Left renal pelvis (tissue), 4 donors: Measurements from ENCODE around the gene IRF7. TPM values are rescaled to one million over a fixed set of nuclear protein-coding genes. Genes with fewer than 3 reads are reported as not detected.

Source experiments
- DNase-seq, 4 donors: peaks; one replicate each; pipeline ENCODE4 v3.0.0-alpha.2; 2013; ENCODE audit warnings: low read depth in 4 of 4, low spot score in 3 of 4
- polyA plus RNA-seq, 4 donors: library from polyadenylated mRNA; unstranded; fragments of 120-200 nt; gene quantifications; one replicate each; pipeline ENCODE4 v1.2.1, GENCODE V29; 2013; ENCODE audit not compliant: insufficient read length in 4 of 4

IRF7 gene
- polyA plus RNA-seq, 4 donors = 4.6 to 14.7 (median 8.5) TPM

DNA sequence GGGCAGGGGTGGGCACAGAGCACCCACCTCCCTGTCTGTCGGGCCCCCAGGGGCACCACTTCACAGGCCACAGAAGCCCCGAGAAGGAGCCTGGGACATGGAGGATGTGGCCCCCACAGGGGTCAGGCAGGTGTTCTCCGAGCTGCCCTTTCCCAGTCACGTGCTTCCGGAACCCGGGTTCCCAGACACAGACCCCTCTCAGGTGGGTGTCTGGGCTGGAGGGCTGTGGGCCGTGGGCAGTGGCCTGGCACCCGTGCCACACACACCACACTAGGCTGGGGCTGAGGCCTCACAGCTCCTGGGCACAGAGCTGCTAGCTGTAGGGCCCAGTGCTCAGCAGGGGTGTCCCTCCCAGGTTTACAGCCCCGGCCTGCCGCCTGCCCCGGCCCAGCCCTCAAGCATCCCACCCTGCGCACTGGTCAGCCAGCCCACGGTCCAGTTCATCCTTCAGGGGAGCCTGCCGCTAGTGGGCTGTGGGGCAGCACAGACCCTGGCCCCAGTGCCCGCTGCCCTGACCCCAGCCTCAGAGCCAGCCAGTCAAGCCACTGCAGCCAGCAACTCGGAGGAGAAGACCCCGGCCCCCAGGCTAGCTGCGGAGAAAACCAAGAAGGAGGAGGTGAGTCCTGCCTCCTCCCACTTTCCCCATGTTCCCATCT, 5.5 kb downstream of the IRF7 start:
- DNase-seq = no peak

DNA sequence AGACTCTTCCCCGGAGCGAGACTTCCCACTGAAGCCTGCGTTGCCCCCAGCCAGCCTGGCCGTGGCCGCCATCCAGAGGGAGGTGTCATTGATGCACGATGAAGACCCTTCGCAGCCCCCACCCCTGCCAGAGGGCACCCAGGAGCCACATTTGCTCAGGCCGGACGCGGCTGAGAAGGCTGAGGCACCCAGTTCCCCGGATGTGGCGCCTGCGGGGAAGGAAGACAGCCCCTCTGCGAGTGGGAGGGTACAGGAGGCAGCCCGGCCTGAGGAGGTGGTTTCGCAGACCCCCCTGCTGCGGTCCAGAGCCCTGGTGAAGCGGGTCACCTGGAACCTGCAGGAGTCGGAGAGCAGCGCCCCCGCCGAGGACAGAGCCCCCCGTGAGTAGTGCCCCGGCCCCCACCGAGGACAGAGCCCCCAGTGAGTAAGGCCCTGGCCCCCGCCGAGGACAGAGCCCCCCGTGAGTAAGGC, 6.4 kb downstream of the IRF7 start:
- DNase-seq = no peak

DNA sequence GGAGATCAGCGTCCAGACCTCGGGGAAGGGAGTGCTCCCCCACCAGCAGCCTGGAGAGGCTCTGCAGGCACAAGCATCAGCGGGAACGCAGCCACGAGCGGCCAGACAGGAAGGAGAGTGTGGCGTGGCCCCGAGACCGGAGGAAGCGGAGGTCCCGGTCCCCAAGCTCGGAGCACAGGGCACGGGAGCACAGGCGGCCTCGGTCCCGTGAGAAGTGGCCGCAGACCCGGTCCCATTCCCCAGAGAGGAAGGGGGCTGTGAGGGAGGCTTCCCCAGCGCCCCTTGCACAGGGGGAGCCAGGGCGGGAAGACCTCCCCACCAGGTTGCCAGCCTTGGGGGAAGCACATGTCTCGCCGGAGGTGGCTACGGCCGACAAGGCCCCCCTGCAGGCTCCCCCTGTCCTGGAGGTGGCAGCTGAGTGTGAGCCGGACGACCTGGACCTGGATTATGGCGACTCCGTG, 6.9 kb downstream of the IRF7 start:
- no peak for DNase-seq

DNA sequence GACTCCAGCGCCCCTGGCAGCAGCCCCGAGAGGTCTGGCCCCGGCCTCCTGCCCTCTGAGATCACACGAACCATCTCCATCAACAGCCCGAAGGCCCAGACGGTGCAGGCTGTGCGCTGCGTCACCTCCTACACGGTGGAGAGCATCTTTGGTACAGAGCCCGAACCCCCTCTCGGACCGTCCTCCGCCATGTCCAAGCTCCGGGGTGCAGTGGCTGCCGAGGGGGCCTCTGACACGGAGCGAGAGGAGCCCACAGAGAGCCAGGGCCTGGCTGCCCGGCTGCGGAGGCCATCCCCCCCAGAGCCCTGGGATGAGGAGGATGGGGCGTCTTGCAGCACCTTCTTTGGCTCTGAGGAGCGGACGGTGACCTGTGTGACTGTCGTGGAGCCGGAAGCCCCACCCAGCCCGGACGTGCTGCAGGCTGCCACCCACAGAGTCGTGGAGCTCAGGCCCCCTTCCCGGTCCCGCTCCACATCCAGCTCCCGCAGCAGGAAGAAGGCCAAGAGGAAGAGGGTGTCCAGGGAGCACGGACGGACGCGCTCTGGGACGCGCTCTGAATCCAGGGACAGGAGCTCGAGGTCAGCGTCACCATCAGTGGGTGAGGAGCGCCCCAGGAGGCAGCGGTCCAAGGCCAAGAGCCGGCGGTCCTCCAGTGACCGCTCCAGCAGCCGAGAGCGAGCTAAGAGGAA, 7.6 kb downstream of the IRF7 start:
- no peak for DNase-seq

DNA sequence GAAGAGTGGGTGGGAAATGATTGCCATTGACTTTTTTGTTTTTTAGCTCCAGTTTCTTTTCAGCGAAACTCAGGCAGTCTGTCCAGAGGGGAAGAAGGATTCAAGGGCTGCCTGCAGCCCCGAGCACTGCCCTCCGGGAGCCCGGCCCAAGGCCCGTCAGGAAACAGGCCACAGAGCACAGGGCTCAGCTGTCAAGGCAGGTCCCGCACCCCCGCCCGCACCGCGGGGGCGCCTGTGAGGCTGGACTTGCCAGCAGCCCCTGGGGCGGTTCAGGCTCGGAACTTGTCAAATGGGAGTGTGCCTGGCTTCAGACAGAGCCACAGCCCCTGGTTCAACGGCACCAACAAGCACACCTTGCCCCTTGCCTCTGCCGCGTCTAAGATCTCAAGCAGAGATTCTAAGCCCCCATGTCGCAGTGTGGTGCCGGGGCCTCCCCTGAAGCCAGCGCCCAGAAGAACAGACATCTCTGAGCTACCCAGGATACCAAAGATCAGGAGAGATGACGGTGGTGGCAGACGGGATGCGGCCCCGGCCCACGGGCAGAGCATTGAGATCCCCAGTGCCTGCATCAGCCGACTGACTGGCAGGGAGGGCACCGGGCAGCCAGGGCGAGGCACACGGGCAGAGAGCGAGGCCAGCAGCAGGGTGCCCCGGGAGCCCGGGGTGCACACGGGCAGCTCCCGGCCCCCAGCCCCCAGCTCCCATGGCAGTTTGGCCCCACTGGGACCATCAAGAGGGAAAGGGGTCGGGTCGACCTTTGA, 8.6 kb downstream of the IRF7 start:
- DNase-seq = no peak

DNA sequence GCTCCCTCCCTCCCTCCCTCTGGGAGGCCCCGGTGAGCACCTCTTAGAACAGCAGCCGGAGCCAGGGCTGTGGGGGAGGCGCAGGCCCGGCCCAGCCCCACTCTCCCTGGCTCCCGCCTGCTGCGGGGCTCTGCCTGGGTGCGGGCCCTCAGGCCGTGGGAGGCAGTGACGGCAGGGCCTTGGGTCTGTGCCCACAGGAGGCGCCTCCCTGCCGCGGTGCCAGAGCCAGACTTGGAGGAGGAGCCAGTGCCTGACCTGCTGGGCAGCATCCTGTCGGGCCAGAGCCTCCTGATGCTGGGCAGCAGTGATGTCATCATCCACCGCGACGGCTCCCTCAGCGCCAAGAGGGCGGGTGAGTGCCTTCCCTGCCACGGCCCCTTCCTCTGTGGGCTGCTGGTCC, 9.5 kb downstream of the IRF7 start:
- DNase-seq = no peak

DNA sequence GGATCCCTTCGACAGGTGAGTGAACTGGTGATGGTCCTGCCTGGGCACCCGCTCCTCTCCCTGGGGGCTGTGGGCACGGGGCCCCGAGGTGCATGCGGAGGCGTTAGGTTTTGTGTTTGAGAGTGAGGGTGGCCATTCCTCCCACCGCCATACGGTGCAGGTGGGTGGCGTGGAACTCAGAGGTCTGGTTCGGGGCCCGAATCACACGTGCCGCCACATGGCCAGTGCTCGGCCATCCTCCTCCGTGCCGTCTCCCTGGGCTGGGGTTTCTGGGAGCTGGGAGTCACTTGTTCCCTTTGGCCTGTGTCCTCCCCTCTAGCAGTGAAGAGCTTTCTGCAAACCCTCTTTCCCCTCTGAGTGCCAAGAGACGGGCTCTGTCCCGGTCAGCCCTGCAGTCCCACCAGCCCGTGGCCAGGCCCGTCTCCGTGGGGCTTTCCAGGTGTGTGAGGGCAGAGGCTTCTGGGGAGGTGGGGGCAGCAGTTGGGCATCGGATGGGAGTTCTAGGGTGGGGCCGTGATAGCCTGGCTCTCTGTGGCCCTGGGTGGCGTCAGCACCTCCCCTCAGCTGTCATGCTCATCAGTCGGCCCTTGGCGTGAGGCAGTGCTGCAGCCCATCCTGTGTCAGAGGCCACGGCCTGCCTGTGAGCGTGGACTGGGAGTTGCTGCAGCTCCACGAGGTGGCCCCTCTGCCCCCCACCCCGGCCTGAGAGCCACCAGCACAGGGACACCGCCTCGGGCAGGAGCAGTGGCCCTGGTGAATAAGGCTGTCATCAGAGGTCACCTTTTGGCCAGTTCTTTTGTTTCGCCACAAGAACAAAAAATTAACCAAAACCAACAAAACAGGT, 10.2 kb downstream of the IRF7 start:
- no peak for DNase-seq

DNA sequence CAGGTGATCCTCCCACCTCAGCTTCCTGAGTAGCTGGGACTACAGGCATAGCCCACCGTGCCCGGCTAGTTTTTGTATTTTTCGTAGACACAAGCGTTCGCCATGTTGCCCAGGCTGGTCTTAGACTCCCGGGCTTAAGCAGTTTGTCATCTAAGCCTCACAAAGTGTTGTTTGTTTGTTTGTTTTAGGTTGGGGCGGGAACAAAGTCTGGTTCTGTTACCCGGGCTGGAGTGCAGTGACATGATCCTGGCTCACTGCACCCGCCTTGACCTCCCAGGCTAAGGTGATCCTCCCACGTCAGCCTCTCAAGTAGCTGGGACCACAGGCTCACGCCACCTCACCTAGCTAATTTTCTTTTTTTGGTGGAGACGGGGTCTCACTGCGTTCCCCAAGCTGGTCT, 12.6 kb downstream of the IRF7 start:
- no peak for DNase-seq

DNA sequence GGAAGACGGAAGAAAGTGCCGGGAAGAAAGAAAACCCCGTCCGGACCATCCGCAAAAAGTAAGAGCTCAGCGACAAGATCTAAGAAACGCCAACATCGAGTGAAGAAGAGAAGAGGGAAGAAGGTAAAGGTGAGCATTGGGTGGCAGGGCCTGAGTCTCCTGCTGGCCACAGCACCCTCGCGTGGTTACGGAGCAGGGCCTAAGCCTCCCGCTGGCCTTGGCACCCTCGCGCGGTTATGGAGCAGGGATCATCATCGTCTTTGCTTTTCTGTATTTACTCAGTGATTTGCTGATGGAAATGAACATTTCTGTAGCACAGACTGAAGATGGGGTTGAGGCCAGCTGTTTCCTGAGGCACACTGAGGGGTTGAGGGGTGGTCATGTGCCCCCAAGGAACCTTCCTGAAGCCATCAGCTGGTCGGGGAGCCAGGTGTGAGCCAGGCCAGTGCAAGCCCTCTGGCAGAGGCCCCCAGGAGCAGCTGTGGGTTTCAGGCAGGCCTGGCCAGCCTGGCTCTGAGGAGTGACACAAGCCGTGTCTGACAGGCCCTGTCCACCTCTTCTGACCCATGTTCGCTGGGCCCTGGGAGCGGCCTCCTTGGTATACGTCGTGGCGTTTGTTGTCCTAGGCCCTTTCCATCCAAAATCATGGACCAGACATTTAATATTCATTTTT, 14.0 kb downstream of the IRF7 start:
- DNase-seq = no peak

DNA sequence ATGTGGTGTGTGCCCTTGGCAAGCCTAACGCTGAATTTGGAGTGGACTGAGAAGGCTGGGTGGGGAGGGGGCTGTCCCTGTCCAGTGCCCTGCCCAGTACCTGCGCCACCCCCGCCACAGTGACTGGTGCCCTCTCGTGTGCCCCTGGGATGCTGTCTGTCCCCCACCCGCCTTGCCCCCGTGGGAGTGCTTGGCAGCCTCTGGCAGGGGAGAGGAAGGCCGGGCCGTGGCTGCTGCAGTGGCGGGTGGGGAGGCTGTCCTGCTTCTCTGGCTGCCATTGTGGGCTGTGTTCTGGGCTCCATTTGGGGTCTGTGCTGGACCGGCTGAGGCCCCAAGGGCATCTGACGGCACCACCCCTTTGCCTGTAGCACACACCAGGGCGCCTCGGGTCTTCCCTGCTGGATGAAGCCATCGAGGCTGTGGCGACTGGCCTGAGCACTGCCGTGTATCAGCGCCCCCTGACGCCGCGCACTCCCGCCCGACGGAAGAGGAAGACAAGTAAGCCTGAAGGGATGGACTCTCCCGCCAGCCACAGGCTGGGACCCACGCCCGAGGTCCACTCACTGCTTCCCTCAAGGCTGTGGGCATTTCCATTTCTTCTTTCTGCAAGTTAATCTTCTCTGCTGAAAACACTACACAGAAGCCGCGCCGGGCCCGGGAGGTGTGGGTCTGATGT, 17.6 kb downstream of the IRF7 start:
- no peak for DNase-seq

DNA sequence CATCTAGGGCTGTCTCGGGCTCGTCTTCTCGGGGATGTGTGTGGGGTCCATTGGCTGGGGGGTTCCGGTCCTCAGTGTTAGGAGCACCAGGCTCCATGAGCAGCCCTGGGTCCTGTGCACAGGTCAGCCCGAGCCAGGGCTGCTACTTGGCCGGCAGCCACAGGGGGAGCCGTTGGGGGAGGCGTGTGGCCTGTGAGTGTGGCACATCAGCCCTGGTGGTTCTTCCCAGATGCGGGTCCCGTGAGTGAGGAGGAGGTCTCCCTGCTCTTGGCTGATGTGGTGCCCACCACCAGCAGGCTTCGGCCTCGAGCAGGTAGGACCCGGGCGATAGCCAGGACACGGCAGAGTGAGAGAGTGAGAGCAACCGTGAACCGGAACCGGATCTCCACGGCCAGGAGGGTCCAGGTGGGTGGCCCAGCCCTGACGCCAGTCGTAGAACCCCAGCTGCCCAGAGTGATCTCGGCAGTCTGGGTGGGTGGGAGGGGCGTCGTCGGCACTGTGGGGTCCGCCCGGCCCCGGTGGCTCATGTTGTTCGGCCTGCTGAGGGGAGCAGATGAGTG, 18.5 kb downstream of the IRF7 start:
- no peak for DNase-seq

DNA sequence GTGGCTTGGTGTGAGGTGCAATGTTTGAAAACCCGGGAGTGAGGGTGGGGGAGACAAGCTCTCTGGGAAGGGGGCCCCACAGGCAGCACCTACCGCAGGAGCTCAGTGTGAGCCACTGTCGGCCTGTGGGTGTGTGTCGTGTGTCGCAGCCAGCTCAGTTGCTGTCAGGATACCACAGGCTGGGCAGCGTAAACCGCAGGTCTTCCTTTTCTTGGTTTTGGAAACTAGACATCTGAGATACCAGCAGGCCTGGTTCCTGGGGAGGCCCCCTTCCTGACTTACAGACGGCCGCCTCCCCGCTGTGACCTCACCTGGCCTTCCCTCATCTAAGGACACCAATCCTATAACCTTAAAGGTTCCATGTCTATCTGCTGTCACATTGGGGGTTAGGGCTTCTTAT, 19.4 kb downstream of the IRF7 start:
- DNase-seq = no peak

DNA sequence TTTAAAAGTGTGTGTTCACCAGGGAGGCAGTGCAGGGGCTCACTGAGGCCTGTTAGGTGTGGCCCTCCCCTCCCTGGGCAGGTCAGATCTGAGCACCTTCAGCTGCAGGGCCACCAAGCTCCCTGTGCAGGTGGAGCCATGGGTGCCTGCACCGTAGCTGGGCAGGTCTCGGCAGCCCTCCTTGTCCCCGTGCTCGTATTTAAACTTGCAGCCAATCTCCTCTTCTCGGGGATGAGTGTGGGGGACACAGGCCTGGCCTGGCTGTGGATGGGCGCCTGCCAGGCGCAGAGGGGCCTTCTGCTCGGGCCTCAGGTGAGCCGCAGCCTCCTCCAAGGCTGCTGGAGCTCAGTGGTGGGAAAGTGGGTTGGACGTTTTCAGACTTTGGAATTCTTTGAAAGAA, 20.4 kb downstream of the IRF7 start:
- no peak for DNase-seq

DNA sequence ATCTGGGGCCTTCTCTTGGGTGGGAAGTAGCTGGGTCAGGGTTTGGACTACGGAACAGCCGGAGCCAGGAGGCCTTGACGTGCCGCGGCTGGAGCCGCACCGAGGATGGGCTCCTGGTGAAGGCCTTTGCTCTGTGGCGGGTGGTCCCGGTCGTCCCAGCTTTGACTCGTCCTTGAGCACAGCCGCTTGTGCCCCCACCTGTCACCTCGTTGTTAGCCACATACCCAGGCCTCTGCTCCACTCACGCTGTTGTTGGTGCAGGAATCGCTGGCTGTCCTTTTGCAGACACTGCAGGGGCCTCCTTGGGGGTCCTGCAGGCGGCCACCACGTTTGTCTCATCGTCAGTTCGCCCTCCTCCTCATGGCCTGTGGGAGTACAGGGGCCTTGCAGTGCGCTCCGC, 22.4 kb downstream of the IRF7 start:
- no peak for DNase-seq

DNA sequence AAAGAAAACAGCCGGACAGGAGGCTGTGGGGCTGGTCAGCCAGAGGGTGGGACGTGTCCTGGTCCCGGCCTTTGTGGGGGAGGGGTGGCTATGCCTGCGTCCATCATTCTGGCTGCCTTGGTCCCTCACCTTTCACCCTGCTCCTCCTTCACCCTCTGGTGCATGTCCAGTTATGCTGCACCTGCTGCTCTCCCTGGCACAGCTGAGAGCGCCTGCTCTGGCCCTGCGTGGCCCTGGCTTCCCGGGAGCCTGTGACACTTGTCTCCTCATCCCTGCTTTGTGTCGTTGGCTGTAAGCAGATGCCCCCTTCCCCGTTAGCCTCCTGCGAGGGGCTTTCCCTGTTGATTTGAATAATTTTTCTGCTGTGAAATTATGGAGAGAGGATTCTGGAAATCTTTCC, 22.8 kb downstream of the IRF7 start:
- DNase-seq = no peak

DNA sequence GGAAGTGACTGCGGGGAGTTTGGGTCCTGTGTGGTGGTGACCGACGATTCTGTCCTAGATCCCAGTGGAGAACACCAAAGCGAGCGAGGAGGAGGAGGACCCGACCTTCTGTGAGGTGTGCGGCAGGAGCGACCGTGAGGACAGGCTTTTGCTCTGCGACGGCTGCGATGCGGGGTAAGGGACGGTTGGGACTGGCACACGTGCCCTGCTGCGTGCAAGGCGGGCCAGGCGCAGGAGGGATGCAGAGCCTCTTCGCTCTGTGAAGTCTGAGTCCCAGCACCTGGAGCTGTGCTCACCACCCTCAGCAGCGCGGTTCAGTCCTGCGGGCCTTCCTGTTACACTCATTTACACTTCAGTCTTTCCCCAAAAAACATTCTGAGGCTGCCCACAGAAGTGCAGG, 23.2 kb downstream of the IRF7 start:
- no peak for DNase-seq

DNA sequence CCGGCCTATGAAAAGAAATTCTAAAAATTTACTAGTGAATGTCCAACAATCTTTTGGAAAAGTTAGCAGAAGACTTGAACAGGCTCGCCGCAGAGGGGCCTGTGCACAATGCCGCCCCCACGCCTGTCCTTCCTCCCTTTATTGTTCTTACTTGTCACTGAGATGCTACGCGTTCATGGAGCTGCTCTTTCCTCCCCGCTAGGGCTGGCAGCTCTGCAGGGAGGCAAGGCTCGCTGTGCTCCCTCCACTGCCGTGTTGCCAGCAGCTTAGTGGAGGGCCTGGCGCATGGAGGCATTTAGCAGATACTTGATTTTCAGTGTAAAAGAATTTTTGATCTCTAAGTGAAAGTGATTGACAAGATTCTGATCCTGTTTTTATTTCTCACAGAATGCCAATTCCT, 24.8 kb downstream of the IRF7 start:
- DNase-seq = no peak

DNA sequence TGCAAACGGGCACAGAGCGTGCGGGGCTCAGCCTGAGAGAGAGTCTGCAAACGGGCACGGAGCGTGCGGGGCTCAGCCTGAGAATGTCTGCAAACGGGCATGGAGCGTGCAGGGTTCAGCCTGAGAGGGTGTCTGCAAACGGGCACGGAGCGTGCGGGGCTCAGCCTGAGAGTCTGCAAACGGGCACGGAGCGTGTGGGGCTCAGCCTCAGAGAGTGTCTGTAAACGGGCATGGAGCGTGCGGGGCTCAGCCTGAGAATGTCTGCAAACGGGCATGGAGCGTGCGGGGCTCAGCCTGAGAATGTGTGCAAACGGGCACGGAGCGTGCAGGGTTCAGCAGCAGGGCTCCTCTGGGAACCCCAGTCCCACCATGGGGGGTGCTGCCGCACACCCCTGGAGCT, 26.0 kb downstream of the IRF7 start:
- DNase-seq = no peak

DNA sequence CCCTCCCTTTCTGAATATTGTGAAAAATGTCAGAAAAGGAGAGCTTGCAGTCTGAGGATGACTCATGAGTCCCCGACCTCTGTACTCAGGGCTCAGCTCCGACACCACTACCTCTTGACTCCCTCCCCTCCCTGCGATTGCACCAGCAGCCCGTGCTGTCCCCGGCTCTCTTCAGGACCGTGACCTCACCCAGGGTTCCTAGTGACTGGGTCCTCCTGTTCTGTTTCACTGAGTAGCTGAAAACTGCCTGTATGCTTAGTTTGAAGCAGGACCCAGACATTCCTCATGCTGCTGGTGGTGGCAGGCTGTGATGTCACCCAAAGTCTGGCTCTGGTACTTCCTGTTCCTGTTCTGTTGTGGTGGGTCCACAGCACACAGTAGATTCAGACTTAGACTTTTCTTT, 27.8 kb downstream of the IRF7 start:
- DNase-seq = no peak
